ENCODE data around the gene RIMOC1.

RIMOC1 gene, protein sequence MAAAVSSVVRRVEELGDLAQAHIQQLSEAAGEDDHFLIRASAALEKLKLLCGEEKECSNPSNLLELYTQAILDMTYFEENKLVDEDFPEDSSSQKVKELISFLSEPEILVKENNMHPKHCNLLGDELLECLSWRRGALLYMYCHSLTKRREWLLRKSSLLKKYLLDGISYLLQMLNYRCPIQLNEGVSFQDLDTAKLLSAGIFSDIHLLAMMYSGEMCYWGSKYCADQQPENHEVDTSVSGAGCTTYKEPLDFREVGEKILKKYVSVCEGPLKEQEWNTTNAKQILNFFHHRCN

GRCh38 chr5:41903892-41904799 lies at the start of gene RIMOC1:
Gene RIMOC1 (plus strand): TSS chr5:41904344. CDS start chr5:41904368, 24 bp downstream.
- in situ Hi-C loops (cut with MboI; ENCODE audit: low sequenced_read_pairs): no loop called here

DNA sequence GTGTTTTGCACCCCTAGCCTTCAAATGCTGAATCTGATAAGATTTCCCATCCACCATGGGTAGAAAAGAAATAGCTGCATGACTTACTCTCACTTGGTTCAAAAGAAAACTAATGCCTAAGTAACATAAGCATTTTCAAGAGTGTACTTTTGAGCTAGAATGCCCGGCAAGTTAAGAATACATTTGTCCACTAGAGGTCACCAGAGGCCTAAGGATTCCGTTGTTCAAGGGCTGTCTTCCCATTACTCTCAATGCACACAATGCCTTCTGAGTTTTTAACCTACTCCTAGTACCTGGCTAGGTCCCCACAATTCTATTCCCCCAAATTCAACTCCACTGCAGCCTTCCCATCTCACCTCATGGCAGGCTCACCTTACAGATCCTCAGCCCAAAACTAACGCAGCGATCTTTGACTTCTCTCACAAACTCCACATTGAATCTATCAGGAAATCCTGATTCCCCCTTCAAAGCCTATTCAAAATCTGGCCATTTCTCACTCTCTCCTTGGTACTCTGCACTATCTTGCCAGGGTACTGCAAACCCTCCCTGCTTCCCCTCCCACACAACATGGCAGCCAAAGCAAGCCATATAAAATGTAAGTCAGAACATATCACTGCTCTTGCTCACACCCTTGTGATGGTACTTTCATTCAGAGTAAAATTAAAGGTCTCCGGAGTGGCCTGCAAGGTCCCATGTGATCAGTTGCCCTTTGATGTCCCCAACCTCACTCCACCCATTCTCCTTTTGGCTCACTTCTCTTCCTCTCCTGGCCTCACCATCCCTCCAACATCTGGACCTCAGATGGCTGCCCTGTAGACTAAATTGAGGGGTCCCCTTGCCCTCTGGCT lies 47.3 kb upstream of the RIMOC1 start:
- in situ Hi-C loops (cut with MboI; ENCODE audit: low sequenced_read_pairs): loop anchor here (25.0 kb wide), 1 partner anchor 205 kb away; no protein-coding TSS in a partner anchor

DNA sequence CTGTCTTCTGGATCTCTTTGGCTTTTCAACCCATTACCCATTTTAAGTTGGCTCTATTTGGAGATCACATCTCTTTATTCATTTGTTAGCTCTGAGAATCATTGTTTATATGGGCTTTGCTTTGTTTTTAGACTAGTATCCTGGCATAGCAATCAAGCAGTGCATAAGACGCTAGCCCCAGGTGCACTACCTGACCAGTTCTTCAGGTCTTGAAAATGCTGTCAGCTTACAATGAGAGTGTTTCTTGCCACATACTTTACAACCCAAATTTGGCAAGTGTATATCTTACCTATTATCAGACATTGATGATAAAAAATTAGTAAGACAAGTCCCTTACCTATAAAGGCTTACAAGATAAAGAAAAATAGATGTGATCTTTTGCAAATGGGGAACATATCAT lies 46.2 kb upstream of the RIMOC1 start:
- in situ Hi-C loops (cut with MboI; ENCODE audit: low sequenced_read_pairs): loop anchor here (25.0 kb wide), 1 partner anchor 204 kb away; no protein-coding TSS in a partner anchor

GRCh38 chr5:41858890-41859289 lies 45.3 kb upstream of the RIMOC1 start:
- in situ Hi-C loops (cut with MboI; ENCODE audit: low sequenced_read_pairs): loop anchor here (25.0 kb wide), 1 partner anchor 203 kb away; no protein-coding TSS in a partner anchor

DNA sequence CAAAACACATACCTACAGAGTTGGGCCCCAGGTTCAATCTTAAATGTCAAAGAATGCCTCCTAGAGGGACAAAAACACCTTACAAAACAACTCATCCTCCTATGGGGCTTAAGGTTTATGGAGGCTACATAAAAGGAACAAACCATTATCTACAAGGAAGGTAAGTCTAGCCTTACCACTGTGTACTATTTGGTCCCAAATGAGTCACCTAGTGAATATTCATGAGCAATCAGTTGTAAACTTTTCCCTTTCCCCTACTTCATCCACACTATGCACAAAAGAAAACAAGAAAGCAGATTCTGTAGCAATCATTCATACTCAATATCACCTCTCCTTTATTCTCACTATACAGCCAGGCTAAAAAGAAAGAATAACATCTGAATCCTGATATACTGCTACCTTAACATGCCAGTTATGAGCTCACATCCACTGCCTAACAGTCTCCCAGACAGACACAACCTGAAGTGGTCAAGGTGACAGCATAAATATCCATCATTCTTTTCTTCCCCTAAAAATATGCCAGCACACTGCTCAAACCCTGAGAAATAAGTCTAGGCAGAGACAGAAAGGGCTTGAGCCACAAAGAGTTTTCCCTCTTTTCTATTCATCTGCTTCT lies 40.2 kb upstream of the RIMOC1 start:
- in situ Hi-C loops (cut with MboI; ENCODE audit: low sequenced_read_pairs): loop anchor here (25.0 kb wide), 1 partner anchor 198 kb away; no protein-coding TSS in a partner anchor

DNA sequence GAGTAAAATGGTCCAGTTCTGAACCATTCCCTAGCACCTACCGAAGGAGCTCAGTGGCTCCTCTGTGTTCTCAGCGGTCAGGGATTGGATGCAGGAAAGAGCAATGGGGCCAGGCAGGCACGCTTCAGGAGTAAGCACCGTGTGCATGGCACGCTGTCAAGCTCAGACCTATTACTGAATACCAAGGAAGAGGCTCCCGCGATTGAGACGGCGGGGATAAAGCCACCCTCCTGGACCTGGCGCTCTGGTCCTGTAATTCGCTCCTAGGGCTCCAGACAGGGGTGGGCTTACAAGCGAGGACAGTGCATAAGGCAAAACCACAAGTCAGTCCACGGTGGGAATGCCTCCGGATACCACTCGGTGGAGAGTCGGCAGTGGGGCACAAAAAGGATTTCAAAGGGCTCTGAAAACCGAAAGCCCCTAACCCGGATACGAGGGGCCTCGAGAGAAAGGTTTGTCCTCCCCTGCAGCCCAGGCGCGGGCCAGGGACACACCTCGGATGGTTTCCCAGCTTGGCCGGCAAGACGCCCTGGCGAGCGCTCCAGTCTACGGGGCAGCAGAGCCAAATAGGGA lies 34.9 kb upstream of the RIMOC1 start:
- in situ Hi-C loops (cut with MboI; ENCODE audit: low sequenced_read_pairs): loop anchor here (25.0 kb wide), 1 partner anchor 193 kb away; no protein-coding TSS in a partner anchor

GRCh38 chr5:41869724-41870626 lies 34.2 kb upstream of the RIMOC1 start, which contains the start of gene OXCT1:
Gene OXCT1 (minus strand): TSS chr5:41870425. CDS start chr5:41870358, 67 bp downstream.
- in situ Hi-C loops (cut with MboI; ENCODE audit: low sequenced_read_pairs): loop anchor here (25.0 kb wide), 1 partner anchor 192 kb away; no protein-coding TSS in a partner anchor

DNA sequence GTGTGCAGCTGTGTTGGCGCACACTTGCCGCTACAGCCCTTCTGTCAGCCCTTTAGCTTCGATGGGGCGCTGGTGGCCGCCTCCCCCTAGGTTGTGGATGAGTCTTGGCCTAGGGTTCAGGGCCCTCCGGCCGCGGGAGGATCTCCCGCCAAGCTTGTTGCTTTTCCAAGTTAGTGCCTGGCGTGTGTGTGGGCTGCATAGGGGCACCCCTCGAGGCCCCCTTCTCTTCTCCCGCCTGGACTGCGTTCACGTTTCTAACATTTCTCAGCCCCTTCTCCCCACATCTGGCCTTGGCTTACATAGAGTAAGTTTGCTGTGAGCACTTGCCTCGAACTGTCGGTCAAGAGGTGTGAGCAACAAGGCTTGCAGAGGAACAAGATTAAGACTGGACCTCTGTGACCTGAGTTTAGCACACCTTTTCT lies 33.5 kb upstream of the RIMOC1 start:
- in situ Hi-C loops (cut with MboI; ENCODE audit: low sequenced_read_pairs): loop anchor here (25.0 kb wide), 1 partner anchor 192 kb away; no protein-coding TSS in a partner anchor

GRCh38 chr5:41871852-41872251 lies 32.3 kb upstream of the RIMOC1 start:
- in situ Hi-C loops (cut with MboI; ENCODE audit: low sequenced_read_pairs): loop anchor here (25.0 kb wide), 1 partner anchor 190 kb away; no protein-coding TSS in a partner anchor

- in situ Hi-C loops (cut with MboI; ENCODE audit: low sequenced_read_pairs): loop anchor here (25.0 kb wide), 1 partner anchor 188 kb away; no protein-coding TSS in a partner anchor
These were observed 29.6 kb upstream of the RIMOC1 start for GRCh38 chr5:41874512-41875060.

- in situ Hi-C loops (cut with MboI; ENCODE audit: low sequenced_read_pairs): no loop called here
These were observed 29.0 kb upstream of the RIMOC1 start for GRCh38 chr5:41875121-41875520.

- in situ Hi-C loops (cut with MboI; ENCODE audit: low sequenced_read_pairs): no loop called here
These were observed 27.5 kb upstream of the RIMOC1 start for GRCh38 chr5:41876678-41877077.

DNA sequence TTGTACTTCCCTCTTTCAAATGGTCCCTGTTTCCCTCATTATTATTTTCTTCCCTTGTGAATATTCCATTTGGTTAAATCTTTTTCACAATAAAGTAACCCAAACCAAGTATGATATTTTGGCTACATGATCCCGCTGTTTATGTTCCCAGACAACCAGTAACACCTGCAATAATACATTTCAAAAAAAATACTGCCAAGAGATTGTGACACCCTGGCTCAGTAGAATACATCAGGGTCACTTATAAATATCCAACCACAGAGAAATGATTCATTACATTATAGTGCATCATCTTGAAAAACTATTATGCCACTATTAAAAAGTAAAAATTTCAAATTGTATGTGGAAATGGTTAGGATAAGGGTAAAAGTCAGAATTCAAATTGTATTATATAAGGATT lies 26.7 kb upstream of the RIMOC1 start:
- in situ Hi-C loops (cut with MboI; ENCODE audit: low sequenced_read_pairs): no loop called here

GRCh38 chr5:41878173-41878572 lies 26.0 kb upstream of the RIMOC1 start:
- in situ Hi-C loops (cut with MboI; ENCODE audit: low sequenced_read_pairs): no loop called here

DNA sequence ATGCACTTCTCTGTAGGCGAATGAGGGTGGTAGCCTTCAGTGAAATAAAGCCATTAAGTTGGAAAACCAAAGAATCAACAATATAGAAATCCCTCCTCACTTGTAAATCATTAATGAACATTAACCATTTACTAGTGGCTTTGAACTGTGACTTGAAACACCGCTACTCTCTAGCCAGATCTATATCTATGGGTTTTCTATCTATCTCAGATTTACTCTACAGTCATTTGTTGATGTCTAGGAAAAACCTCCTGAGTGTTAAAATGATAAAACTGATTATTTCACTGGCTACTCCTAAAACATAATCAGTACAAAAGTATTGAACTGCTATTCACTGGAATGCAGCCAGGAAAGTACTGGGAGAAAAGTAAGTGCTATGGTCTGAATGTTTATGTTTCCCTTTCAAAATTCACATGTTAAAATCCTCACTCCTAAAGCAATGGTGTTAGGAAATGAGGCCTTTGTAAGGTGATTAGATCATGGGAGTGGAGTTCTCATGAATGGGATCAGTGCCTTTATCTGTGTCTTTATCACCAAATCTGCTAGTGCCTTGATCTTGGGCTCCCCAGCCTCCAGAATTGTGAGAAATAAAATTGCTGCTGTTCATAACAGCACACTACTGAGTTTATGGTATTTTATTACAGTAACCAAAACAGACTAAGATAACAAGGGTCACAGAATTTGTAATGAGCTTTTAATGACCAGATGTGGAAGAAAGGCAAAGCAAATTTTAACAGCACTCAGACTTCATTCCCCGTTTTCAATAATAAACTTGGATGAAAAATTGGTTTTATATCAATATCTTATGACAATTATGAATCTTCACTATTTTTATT lies 25.3 kb upstream of the RIMOC1 start:
- in situ Hi-C loops (cut with MboI; ENCODE audit: low sequenced_read_pairs): no loop called here

DNA sequence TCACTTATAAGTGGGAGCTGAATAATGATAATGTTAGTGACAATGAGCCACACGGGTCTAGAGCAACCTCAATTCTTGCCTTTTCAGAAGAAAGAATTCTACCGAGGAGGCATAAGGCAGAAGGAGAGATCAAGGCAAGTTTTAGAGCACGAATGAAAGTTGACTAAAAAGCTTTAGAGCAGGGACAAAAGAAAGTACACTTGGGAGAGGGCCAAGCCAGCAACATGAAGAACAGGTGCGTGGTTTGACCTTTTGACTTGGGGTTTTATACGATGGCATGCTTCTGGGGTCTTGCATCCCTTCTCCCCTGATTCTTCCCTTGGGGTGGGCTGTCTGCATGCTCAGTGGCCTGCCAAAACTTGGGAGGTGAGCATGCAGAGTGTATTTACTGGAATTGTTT lies 21.4 kb upstream of the RIMOC1 start:
- in situ Hi-C loops (cut with MboI; ENCODE audit: low sequenced_read_pairs): no loop called here

DNA sequence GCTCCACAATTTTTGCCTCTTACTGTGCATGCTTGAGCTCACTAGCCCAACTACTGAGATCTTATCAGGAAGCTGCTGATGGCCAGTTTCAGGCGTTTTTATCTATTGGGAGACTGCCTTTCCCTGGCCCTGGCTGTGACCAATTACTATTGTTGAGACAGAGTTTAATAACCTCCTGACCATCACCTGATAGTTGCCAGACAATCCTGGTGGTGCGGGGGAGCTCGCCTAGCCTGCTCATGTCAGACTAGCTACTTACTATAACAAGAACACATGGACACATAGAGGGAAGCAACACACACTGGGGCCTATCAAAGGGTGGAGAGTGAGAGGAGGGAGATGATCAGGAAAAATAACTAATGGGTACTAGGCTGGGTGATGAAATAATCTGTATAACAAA lies 20.9 kb upstream of the RIMOC1 start:
- in situ Hi-C loops (cut with MboI; ENCODE audit: low sequenced_read_pairs): no loop called here
